Measurements from ENCODE around the gene RBPJL. TPM values are rescaled to one million over a fixed set of nuclear protein-coding genes. Genes with fewer than 3 reads are reported as not detected.
A peak's percentile ranks its signal among the peaks of the same experiment; 100 is the strongest.

Gene RBPJL
- total RNA-seq, 1 donor from 2014 or later: not detected

DNA sequence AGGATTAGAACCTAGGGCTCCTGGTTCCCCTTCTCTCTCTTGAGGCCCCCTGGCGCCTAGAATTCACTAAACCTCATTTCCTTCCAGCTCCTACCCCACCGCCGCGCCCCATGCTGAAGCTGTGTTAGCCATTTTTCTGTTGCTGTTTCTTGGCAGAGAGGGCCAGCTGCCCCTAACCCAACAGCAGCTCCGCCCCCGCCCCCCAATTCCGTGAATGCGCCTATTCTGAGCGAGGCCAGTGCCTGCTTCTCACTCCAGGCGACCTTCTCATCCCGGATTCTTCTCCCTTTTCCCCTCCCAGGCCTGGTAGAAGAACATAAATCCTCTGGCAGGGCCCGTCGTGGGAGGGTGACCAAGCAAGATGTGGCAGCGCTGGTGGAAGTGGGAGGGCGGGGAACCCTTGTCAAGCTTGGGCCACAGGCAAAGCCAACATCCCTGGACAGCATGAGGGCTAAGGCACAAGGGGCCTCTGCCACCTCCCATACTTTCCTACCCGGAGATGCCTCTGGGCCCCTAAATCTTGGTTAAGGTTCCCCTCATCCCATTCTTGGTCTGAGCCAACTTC lies 518 bp downstream of the RBPJL start:
- H3K4me3 ChIP-seq (ENCODE audit: low read depth, low read length): no peak overlapping the region
- H3K27me3 ChIP-seq (ENCODE audit: control insufficient read depth, insufficient read depth, low read length): peaks cover 44% of the 10 kb centered on the region
- DNase-seq (ENCODE audit: low read depth): no peak
- no peaks in the 10 kb centered on the region for H3K36me3 ChIP-seq (ENCODE audit: control insufficient read depth, insufficient read depth, low read length)
- TF ChIP-seq, protein P1, sequence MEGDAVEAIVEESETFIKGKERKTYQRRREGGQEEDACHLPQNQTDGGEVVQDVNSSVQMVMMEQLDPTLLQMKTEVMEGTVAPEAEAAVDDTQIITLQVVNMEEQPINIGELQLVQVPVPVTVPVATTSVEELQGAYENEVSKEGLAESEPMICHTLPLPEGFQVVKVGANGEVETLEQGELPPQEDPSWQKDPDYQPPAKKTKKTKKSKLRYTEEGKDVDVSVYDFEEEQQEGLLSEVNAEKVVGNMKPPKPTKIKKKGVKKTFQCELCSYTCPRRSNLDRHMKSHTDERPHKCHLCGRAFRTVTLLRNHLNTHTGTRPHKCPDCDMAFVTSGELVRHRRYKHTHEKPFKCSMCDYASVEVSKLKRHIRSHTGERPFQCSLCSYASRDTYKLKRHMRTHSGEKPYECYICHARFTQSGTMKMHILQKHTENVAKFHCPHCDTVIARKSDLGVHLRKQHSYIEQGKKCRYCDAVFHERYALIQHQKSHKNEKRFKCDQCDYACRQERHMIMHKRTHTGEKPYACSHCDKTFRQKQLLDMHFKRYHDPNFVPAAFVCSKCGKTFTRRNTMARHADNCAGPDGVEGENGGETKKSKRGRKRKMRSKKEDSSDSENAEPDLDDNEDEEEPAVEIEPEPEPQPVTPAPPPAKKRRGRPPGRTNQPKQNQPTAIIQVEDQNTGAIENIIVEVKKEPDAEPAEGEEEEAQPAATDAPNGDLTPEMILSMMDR (IDR thresholded peaks at IDR 0.05; ENCODE audit: insufficient read depth, low read length, poor library complexity, severe bottlenecking): no peak

DNA sequence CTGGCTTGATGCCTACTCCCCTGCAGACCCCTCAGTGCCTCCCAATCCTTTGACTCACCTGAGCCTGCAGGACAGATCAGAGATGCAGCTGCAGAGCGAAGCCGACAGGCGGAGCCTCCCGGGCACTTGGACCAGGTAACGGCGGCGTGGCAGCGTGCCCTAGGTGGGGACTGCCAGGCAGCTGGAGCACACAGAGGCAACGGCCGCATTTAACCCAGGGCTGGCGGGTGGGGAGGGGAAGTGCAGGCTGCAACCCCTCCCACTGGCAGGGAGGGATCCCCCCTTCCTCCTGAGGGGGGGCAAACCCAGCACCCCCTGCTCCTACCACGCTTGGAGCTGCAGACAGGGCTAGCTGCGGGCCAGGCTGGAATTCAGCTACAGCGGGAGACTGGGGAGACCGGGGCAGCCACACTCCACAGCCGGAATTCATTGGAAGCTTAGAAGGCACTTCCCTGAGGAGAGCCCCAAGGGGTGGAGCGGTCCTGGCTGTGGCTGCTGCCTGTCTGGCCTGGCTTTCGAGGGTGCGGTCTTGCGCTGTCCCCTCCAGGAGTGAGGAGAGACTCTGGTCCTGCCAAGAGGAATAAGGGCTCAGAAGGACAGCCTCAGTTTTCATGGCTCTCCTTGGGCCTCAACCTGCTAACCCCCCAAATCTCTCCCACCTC lies 1.6 kb downstream of the RBPJL start, which contains the start of gene MATN4:
Gene MATN4, minus strand, starts transcription at position 183 of the 662 bp plus-strand sequence. CDS start 2,717 bp downstream, outside the sequence.
- no peak within 1 kb of the TSS for H3K4me3 ChIP-seq (ENCODE audit: low read depth, low read length)
- peaks cover 44% of the 10 kb centered on the region for H3K27me3 ChIP-seq (ENCODE audit: control insufficient read depth, insufficient read depth, low read length)
- TF ChIP-seq, protein P1 (IDR thresholded peaks at IDR 0.05; ENCODE audit: insufficient read depth, low read length, poor library complexity, severe bottlenecking): no peak
- no peak for DNase-seq (ENCODE audit: low read depth)
- H3K36me3 ChIP-seq (ENCODE audit: control insufficient read depth, insufficient read depth, low read length): no peaks in the 10 kb centered on the region

DNA sequence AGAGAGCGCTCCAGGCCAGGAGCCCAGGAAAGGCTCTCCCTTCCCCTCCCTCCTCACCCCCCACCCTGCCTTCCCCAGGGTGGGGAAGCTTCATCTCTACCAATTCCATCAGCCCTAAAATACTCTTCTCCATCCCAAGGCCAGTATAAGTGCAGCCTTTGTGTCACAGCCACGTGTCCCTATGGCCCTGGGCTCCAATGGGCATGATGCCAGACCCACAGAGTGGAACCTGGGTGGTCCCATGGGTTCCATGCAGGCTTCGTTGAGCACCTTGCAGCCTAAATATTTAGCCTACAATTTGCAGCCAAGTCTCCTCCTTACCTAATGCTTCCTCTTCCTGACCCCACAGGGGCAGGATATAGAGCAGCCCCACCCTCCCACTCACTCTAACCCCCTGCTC lies 2.4 kb downstream of the RBPJL start:
- Histone ChIP-seq H3K36me3 (ENCODE audit: control insufficient read depth, insufficient read depth, low read length) (no peaks in the 10 kb centered on the region), H3K27me3 (ENCODE audit: control insufficient read depth, insufficient read depth, low read length) (peaks cover 42% of the 10 kb centered on the region), H3K4me3 (ENCODE audit: low read depth, low read length) (no peak overlapping the region)
- DNase-seq (ENCODE audit: low read depth): no peak
- TF ChIP-seq, protein P1 (IDR thresholded peaks at IDR 0.05; ENCODE audit: insufficient read depth, low read length, poor library complexity, severe bottlenecking): no peak

DNA sequence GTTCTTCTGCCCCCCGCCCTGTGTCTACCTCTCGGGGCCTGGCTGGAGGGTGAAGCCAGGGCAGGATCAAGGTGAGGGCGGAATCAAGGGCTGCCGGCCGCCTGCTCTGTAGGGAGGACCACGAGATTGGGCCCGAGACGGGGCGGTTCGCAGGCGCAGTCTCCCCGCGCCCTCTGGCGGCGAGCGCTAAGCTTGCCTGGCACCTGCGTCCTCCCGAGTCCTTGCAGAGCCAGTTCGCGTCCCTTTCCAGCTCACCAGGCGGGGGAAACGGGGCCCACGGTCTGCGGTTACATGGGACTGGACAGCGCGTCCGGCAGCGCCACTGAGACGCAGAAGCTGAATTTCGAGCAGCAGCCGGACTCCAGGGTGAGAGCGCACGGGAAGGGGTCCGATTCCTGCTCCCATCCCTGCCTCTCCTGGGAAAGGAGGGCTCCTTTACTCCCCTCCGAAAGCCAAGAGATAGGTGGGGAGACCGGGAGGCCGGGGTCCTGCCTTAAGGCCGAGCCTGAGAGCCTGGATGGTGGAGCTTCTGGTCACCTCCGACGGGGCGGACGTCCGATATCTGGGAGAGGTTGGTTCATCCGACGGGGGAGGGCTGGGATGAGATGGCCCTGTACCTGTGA lies 5.1 kb downstream of the RBPJL start:
- Histone ChIP-seq H3K36me3 (ENCODE audit: control insufficient read depth, insufficient read depth, low read length) (no peaks in the 10 kb centered on the region), H3K4me3 (ENCODE audit: low read depth, low read length) (no peak overlapping the region), H3K27me3 (ENCODE audit: control insufficient read depth, insufficient read depth, low read length) (peaks cover 36% of the 10 kb centered on the region)
- TF ChIP-seq, protein P1 (IDR thresholded peaks at IDR 0.05; ENCODE audit: insufficient read depth, low read length, poor library complexity, severe bottlenecking): peak; percentile 83
- no peak for DNase-seq (ENCODE audit: low read depth)

DNA sequence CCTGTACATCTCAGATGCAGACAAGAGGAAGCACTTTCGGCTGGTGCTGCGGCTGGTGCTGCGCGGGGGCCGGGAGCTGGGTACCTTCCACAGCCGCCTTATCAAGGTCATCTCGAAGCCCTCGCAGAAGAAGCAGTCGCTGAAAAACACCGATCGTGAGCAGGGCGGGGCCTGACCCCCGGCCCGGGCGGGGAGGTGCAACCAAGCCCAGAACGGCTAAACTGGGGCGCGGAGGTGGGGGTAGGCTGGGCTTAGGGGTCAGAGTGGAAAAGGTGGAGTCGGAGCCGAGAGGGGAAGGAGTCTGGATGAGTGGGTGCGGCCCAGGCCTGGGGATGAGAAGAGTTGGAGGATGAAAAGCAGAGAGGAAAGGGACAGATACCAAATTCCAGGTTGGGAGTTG lies 5.6 kb downstream of the RBPJL start:
- TF ChIP-seq, protein P1 (IDR thresholded peaks at IDR 0.05; ENCODE audit: insufficient read depth, low read length, poor library complexity, severe bottlenecking): no peak

More for the DNA sequence above, 5.6 kb downstream of the RBPJL start:
- Histone ChIP-seq H3K27me3 (ENCODE audit: control insufficient read depth, insufficient read depth, low read length) (peaks cover 37% of the 10 kb centered on the region), H3K4me3 (ENCODE audit: low read depth, low read length) (no peak overlapping the region), H3K36me3 (ENCODE audit: control insufficient read depth, insufficient read depth, low read length) (no peaks in the 10 kb centered on the region)
- no peak for DNase-seq (ENCODE audit: low read depth)

Data from kidney epithelial cell (primary cell).